GM21723 (cell line): Measurements from ENCODE around the gene LRRC27.
A peak's percentile ranks its signal among the peaks of the same experiment; 100 is the strongest.

Experiments
- ATAC-seq: cut with Tn5 transposase; IDR thresholded peaks from one replicate; pipeline ENCODE4 v1.9.1; 2021; ENCODE audit warnings: mild to moderate bottlenecking, moderate library complexity; ENCODE audit not compliant: unreplicated experiment

Gene LRRC27

GRCh38 chr10:132300582-132300981 lies 31.4 kb upstream of the LRRC27 start:
- ATAC-seq, result no peak

DNA sequence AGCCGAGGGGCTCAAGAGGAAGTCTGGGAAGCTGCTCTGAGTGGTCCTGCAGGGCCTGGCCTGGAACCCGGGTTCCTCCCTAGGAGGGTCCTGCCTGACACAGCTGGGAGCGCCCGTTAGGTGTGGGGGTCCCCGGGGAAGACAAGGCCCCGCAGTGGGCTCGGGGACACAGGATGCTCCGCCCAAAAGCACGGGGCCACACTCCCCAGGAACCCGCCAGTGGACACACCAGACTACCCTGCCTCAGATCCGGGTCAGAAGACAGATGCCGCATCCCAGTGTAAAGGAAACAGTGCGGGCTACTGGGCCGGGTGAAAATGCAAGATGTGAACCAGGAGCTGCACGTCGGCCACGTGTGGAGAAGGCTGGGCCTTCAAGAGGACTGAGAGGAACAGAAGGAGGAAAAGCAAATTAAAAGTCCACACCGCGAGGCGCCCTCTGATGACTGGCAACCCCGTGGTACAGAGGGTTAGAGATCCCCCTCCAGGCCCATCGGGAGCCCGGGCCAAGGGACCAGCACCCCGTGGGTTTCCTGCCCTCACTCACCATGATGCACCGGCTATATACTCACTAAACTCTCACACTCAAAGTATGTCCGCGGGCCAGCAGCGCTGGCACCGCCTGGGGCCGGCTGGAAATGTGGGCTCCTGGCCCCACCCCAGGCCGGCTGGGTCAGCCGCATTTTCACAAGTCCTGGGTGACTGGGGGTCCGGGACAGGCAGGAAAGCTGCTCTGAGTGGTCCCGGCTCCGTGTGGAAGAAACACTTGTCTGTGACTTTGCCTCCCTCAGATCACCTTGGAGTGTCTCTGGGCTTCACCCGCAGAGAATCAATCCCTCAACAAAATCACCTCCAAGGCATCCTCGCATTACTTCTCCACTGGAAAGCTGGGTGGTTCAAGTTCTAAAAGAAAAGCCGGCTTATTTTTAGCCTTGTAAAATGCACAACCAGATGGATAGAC lies 30.3 kb upstream of the LRRC27 start:
- no peak for ATAC-seq

- no peak for ATAC-seq
Observed at GRCh38 chr10:132302421-132303310, 29.3 kb upstream of the LRRC27 start.

DNA sequence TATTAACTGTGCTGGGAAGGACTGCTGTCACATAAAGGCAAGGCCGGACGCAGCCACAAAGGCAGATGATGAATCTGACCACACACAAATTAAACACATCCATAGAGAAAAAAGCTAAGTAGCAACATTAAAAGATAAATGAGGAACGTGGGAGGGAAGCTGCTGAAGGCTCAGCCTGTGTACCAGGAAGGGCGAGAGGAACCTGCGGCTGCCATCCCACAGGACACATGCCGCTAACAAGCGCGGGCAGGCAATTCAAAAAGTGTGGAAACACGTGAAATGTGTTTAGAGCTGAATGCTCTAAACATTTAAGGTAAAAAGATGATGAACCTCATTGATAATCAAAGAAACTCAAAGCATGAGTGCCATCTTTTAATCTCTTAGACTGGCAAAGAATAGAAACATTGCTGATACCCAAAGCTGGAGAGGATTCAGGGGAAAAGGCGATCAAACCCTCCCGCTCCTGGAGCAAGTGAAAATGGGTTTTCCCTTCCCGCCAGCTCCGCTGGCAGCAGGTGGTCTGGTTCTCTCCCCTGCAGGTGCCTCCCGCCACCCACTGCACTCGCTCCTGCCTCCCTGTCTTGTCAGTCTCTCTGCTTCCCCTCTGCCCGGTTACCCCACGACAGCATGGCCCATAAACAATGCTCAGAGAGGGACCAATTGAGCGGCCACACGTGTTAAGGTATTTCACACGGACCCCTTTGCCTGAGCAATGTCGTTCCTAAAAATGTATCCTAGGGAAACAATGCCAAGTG lies 28.5 kb upstream of the LRRC27 start:
- no peak for ATAC-seq

- no peak for ATAC-seq
Observed at GRCh38 chr10:132304756-132305509, 27.1 kb upstream of the LRRC27 start.

GRCh38 chr10:132305654-132306342 lies 26.2 kb upstream of the LRRC27 start:
- no peak for ATAC-seq

DNA sequence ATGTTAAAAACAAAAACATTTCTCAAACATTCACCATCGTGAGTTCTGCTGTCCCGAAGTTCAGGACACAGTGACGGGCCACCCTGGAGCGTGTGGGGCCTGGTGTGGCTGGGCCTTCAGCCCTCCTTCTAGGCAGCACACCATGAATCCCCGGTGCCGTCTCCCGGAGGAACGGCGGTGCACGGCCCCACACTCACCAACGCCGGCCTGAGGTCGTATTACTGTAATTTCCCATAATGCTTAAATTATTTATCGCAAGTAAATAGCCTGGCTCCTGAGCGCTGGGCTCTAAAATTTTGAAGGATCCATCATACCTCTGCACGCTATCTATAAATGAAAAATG lies 25.7 kb upstream of the LRRC27 start:
- ATAC-seq, result no peak

DNA sequence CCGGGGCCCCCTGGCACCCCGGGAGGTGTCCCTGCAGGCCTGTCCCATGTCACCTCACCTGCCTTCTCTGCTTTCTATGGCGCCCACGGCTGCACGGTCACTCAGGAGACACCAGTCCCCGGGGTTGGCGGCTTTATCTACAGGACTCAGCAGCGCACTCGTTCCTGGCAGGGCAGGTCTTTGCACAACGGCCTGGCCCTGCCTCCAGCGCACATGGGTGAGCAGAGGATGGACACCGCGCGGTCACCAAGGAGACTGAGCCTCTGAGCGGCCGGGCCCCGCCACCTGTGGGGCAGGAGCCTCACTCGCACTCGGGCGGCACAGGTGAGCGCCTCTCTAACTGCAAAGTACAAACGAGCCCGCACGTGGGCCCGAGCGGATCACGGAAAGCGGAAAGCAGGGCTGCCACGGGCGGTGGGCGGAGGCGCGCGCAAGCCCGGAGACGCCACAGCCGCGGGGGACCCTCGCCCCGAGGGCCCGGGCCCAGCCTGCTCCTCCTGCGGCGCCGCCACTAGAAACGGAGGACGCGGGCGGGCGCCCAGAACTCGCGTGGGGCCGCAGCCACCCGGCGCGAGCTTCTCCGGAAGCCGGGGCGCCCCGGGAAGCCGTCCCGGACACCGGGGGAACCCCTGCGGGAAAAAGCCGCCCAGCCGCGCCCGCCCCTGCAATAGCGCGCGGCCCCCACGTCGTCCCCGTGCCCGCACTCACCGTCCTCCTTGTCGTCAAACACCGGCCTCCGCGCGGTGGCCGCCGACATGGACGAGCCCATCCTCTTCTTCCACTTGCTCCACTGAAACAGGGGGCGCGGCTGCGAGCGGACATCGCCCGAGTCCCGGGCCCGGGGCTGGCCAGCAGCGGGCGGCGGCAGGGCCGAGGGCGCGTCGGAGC lies 24.9 kb upstream of the LRRC27 start:
- ATAC-seq, result peak; percentile 13

- ATAC-seq, result peak; percentile 79
Observed at GRCh38 chr10:132307823-132308586, 24.0 kb upstream of the LRRC27 start, which contains the start of gene STK32C. STK32C (minus strand) TSS chr10:132307950; CDS start chr10:132307833, 117 bp downstream.

DNA sequence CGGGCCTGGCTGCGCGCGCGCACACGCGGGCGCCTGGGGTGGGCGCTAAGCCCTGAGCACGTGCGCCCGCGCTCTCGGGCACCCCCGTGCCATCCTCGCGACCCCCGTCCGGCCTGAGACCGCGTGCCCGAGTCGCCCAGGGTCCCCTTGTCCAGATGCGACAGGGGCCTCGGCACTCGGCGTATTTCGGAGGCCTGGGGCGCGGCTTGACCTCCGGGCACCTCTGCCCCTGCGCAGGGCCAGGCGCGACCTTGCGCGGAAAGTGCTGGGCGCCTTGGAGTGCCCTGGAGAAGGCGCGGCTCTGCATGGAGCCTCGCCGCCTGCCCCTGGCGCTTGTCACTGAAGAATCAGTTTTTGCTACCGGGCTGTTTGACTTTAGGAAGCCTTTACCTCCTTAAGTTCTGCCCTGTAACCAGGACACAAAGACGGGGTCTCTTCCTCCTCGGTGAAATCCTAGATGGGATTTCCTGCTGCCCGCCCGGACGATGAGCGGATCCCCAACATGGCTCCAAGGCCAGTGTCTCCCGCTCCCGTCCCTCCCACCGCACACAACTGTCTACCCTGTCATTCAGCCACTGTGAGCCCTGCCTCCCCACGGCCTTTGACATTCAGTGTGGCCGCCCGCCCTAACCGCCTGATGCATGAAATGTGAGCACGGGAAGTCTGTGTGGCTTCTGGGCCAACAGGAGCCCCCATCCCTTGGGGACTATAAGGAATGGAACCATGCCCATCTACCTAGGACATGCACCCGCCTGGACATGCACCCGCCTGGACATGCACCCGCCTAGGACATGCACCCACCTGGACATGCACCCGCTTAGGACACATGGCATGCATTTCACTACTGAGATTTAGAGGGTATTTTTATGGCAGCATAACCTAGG lies 23.2 kb upstream of the LRRC27 start:
- peak; percentile 6 for ATAC-seq

DNA sequence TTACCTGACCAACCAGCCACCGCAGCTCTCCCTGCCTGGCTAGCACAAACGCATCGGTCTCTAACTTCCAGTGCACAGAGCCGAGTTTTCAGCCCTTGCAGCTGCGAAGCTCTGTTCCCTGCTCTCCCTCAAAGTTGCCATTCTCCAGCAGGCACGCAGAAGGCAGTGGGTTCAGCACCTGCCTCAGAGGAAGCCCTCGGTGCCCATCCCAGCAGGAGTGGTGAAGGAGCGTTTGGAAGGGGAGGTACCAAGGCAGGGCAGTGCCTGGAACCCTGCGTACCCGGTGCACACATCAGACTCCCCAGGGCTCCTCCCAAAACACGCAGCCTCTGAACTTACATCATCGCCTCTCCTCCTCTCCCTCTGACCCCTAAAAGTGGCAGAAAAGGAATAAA lies 22.5 kb upstream of the LRRC27 start:
- ATAC-seq, result no peak

DNA sequence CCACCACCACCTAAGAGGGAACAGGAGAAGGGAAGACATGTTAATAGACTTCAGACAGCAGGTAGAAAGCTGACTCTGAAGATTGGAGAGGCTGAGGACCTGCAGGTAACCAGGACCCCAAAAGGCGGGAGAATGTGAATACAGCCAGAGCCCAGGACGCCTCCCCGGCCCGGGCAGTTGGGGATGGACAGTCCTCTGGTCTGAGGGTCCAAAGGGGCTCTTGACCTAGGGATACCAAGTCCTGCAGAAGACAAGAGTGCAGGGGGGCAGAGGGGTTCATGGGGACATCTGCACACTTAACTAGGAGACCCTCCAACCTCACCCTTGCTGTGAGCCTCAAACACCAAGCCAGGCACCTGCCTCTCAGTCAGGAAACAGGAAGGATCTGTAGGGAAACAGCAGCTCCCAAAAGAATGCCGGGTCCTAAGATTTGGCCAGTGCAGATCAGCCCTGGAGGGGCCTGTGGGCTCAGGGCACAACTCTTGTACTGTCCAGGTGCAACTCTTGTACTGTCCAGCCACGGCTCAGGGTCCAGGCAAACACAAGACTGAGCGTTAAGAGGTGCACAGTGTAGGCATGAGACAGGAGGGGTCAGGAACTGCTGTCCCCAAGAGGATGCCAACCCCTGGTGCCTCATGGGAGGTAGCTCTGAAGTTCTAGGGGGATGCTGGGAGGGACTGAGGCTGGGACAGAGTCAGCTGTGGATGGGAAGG lies 22.0 kb upstream of the LRRC27 start:
- no peak for ATAC-seq

DNA sequence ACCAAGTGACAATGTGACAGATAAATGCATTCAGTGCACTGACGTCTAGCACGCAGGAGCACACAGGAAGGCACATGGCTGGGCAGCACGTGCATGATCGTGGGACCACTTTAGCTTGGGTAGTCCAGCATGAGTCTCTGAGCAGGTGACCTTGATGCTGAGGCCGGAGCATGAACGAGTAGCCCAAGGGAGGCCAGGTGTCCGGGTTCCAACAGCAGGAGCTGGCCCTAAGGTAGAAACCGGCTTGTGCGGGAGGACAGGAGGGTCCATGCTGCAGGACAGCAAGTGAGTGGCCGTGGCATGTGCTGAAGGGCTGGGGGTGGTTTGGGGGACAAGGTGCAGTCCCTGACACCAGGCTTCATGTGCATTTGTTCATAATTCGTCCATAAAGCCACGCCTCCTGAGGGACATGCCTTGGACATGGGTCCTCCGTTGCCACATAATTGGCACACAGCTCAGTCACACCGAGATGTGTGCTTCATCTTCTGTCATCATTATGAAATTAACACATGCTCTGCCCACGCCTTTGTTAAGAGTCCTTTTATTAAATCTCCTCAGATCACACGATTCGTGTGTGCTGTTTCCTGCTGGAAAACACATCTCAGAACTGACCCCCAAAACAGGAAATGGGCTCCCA lies 21.2 kb upstream of the LRRC27 start:
- ATAC-seq, result no peak

DNA sequence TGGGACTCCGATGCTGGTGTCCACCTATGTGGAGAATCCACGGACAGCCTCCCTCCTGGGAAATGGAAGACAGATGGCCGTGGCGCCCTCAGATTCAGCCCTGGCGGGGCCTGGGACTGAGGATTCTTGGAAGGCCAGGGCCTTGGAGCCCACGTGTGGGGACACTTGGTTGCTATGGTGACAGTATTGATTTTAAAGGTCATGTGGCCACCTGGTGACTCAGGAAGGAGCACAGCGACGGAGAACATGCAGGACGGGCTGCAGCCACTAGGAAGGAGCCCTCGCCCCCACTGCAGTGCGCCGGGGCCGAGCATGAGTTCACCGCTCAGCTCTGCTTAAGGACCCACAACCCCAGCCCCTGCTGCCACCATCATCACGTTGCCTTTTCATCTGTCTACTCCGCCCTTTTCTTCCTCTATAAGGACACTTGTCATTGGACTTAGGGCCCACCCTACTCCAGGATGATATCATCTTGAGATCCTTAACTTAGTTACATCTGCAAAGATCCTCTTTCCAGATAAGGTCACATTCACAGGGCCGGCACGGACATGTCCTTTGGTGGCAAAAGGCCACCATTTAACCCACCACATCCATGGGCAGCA lies 20.6 kb upstream of the LRRC27 start:
- ATAC-seq, result no peak

DNA sequence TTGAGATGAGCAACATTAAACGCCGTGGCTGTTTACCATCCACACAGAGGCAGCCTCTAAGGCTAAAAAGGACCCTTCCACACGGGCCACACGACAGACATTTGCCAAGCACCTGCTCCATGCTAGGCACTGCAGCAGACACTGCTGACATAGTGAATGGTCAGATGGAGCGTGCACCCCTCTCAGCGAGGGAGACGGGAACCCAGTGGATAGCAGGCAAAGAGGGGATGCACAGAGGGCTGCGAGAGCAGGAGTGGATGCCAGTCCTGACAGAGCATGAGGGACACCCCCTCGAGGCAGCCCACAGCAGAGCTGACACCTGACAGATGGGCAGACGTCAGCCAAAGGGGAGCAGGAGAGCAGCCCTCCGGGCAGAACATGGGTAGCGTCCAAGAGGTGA lies 18.7 kb upstream of the LRRC27 start:
- no peak for ATAC-seq
